GM23338 (cell line): ENCODE data around the gene RRAS.
"Not testable (repeated sequence)": the region's sequence is repeated elsewhere in the genome, so short reads cannot be mapped to it uniquely, and the experiment has no call there.

Experiments used
- CREB1 ChIP-seq: fragments of 250-450 bp; sonication (Bioruptor Pico); IDR thresholded peaks from 2 replicates; pipeline ENCODE4 v1.5.0; 2020; ENCODE audit warnings: low read depth, mild to moderate bottlenecking, moderate library complexity
- EZH2 ChIP-seq: fragments of 200-600 bp; sonication (generic); IDR thresholded peaks from one replicate; pipeline ENCODE4 v1.8.0; 2017; ENCODE audit warnings: antibody characterized with exemption, mild to moderate bottlenecking, low read depth; ENCODE audit not compliant: unreplicated experiment
- EZH2phosphoT487 ChIP-seq: fragments of 200-600 bp; sonication (generic); IDR thresholded peaks from one replicate; pipeline ENCODE4 v1.8.1; 2018; ENCODE audit warnings: antibody characterized with exemption; ENCODE audit not compliant: unreplicated experiment
- JUNB ChIP-seq: IDR thresholded peaks from one replicate; pipeline ENCODE4 v1.6.1; 2016; ENCODE audit warnings: antibody characterized with exemption; ENCODE audit not compliant: unreplicated experiment
- NANOG ChIP-seq: IDR thresholded peaks from 2 replicates; pipeline ENCODE4 v1.6.1; 2016; ENCODE audit warnings: antibody characterized with exemption, borderline replicate concordance
- POLR2AphosphoS5 ChIP-seq: IDR thresholded peaks from 2 replicates; pipeline ENCODE4 v1.6.1; 2016; ENCODE audit warnings: antibody characterized with exemption, low read depth
- STAT1 ChIP-seq: IDR thresholded peaks from one replicate; pipeline ENCODE4 v1.6.1; 2016; ENCODE audit warnings: antibody characterized with exemption; ENCODE audit not compliant: unreplicated experiment
- ZNF114 ChIP-seq: fragments of 250-450 bp; sonication (Bioruptor Pico); IDR thresholded peaks from 2 replicates; pipeline ENCODE4 v1.5.0; 2020; ENCODE audit warnings: mild to moderate bottlenecking, moderate library complexity
- ZNF331 ChIP-seq: fragments of 250-450 bp; sonication (Bioruptor Pico); IDR thresholded peaks from 2 replicates; pipeline ENCODE4 v1.5.0; 2020; ENCODE audit warnings: low read depth, mild to moderate bottlenecking, moderate library complexity
- TF ChIP-seq, protein P1 (sequence below), 2 experiments: fragments of 200-600 bp in 1 of 2; sonication (generic) in 1 of 2; conservative IDR thresholded peaks; 2 replicates each; pipeline versions ENCODE4 v1.5.1 to v1.6.1; 2016 to 2017; ENCODE audit warnings: antibody characterized with exemption in 2 of 2, low read depth in 2 of 2, mild to moderate bottlenecking in 2 of 2, moderate library complexity in 1 of 2
- TF ChIP-seq, protein P2 (sequence below): IDR thresholded peaks from one replicate; pipeline ENCODE4 v1.6.1; 2018; ENCODE audit warnings: antibody characterized with exemption; ENCODE audit not compliant: unreplicated experiment

DNA sequence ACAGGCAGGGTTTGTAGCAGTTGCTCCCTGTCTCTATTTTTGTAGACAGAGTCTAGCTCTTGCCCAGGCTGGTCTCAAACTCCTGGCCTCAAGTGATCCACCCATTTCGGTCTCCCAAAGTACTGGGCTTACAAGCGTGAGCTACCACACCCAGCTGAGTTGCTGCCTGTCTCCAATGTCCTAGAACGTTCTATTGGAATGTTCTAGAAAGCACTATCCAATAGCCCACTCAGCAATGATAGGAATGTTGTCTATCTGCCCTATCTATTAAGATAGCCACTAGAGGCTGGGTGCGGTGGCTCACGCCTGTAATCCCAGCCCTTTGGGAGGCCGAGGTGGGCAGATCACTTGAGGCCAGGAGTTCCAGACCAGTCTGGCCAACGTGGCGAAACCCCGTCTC lies 6.7 kb downstream of the RRAS start:
- TF ChIP-seq, protein P1, sequence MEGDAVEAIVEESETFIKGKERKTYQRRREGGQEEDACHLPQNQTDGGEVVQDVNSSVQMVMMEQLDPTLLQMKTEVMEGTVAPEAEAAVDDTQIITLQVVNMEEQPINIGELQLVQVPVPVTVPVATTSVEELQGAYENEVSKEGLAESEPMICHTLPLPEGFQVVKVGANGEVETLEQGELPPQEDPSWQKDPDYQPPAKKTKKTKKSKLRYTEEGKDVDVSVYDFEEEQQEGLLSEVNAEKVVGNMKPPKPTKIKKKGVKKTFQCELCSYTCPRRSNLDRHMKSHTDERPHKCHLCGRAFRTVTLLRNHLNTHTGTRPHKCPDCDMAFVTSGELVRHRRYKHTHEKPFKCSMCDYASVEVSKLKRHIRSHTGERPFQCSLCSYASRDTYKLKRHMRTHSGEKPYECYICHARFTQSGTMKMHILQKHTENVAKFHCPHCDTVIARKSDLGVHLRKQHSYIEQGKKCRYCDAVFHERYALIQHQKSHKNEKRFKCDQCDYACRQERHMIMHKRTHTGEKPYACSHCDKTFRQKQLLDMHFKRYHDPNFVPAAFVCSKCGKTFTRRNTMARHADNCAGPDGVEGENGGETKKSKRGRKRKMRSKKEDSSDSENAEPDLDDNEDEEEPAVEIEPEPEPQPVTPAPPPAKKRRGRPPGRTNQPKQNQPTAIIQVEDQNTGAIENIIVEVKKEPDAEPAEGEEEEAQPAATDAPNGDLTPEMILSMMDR (conservative IDR thresholded peaks at IDR 0.05; ENCODE audit: low read depth in 2 of 2): not testable (repeated sequence)
- not testable (repeated sequence) for TF ChIP-seq POLR2AphosphoS5; EZH2; JUNB; EZH2phosphoT487; NANOG; ZNF114; CREB1; ZNF331 (CRISPR knock-in tag); STAT1
- TF ChIP-seq, protein P2, sequence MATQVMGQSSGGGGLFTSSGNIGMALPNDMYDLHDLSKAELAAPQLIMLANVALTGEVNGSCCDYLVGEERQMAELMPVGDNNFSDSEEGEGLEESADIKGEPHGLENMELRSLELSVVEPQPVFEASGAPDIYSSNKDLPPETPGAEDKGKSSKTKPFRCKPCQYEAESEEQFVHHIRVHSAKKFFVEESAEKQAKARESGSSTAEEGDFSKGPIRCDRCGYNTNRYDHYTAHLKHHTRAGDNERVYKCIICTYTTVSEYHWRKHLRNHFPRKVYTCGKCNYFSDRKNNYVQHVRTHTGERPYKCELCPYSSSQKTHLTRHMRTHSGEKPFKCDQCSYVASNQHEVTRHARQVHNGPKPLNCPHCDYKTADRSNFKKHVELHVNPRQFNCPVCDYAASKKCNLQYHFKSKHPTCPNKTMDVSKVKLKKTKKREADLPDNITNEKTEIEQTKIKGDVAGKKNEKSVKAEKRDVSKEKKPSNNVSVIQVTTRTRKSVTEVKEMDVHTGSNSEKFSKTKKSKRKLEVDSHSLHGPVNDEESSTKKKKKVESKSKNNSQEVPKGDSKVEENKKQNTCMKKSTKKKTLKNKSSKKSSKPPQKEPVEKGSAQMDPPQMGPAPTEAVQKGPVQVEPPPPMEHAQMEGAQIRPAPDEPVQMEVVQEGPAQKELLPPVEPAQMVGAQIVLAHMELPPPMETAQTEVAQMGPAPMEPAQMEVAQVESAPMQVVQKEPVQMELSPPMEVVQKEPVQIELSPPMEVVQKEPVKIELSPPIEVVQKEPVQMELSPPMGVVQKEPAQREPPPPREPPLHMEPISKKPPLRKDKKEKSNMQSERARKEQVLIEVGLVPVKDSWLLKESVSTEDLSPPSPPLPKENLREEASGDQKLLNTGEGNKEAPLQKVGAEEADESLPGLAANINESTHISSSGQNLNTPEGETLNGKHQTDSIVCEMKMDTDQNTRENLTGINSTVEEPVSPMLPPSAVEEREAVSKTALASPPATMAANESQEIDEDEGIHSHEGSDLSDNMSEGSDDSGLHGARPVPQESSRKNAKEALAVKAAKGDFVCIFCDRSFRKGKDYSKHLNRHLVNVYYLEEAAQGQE: not testable (repeated sequence)
